Hypothalamus (tissue), 51 donors: ENCODE measurements around the gene PPFIA1.
"Not testable (repeated sequence)": the region's sequence is repeated elsewhere in the genome, so short reads cannot be mapped to it uniquely, and the experiment has no call there.

Experiments
- DNase-seq, 51 donors: peaks; one replicate each; lab custom pipeline; 2025; lab: John Stamatoyannopoulos, UW

PPFIA1 gene

GRCh38 chr11:70319396-70320076 lies 49.0 kb downstream of the PPFIA1 start:
- no peak for DNase-seq

- no peak for DNase-seq
Measured at GRCh38 chr11:70322666-70323065, 52.2 kb downstream of the PPFIA1 start.

- DNase-seq: no peak
Measured at GRCh38 chr11:70323806-70324205, 53.3 kb downstream of the PPFIA1 start.

- DNase-seq: no peak
Measured at GRCh38 chr11:70324376-70325115, 54.1 kb downstream of the PPFIA1 start.

GRCh38 chr11:70325824-70326223 lies 55.3 kb downstream of the PPFIA1 start:
- no peak for DNase-seq

- peak in 2 of 51 donors; percentile 8 to 21 for DNase-seq
Measured at GRCh38 chr11:70326365-70326811, 55.9 kb downstream of the PPFIA1 start.

GRCh38 chr11:70326833-70327232 lies 56.3 kb downstream of the PPFIA1 start:
- no peak for DNase-seq

DNA sequence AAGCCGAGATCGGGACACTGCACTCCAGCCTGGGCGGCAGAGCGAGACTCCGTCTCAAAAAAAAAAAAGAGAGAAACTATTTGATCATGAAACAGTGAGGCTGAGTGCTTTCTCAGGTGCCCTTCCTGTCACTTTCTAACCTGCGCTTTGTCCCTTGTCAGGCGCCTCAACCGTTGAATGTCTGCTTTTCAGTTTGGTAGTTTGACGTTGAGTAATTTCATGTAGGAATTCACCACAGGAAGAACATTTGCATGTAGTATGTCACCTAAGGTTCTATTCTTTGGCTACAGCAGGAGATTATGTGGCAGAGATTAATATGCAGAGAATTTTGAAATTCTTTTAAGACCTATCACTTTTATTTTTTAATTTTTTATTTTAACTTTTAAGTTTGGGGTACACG lies 57.2 kb downstream of the PPFIA1 start:
- DNase-seq: no peak

DNA sequence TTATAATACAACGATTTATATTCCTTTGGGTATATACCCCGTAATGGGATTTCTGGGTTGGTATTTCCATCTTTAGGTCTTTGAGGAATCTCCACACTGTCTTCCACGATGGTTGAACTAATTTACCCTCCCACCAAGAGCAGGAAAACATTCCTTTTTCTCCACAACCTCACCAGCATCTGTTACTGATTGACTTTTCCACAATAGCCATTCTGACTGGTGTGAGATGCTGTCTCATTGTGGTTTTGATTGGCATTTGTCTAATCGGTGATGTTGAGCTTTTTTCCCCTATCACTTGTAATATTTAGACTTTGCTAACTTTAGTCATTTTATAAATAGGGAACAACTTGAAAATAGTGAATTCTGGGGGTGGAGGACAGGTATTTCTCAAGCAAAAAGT lies 58.1 kb downstream of the PPFIA1 start:
- no peak for DNase-seq

- DNase-seq: not testable (repeated sequence)
Measured at GRCh38 chr11:70331320-70331843, 60.9 kb downstream of the PPFIA1 start.

DNA sequence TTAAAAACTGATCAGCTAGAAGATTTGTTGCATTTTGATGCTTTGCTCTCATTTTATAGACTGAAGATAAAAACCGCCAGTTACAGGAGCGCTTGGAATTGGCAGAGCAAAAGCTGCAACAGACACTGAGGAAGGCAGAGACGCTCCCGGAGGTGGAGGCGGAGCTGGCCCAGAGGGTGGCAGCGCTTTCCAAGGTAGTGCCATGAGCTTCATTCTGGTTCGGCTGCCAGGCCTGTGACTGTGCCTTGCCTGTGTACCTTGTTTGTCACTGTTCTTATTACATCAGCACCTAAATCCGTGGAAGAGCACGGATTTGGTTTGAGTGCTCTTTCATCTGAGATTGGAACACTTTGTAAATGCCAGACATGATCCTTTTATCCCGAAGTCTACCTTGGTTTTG lies 61.4 kb downstream of the PPFIA1 start:
- DNase-seq: peak in 10 of 51 donors; percentile 7 to 62 (median 28)

- DNase-seq: no peak
Measured at GRCh38 chr11:70332567-70332966, 62.1 kb downstream of the PPFIA1 start.

DNA sequence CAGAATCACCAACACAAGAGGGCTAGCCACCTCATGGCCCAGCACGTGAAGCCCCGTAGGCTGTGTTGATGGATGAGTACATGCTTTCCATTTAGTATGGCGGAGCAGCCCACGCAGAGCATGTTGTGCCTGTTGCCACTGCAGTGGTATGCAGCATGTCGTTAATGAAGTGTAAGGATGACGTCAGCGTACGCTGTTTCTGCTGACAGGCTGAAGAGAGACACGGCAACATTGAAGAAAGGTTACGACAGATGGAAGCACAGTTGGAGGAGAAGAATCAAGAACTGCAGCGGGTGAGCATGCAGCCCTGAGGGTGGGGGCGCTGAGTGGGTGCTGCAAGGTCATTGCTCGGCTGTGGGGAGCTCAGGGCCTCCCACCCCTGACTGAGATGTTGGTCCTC lies 62.8 kb downstream of the PPFIA1 start:
- peak in 3 of 51 donors; percentile 12 to 38 (median 16) for DNase-seq

DNA sequence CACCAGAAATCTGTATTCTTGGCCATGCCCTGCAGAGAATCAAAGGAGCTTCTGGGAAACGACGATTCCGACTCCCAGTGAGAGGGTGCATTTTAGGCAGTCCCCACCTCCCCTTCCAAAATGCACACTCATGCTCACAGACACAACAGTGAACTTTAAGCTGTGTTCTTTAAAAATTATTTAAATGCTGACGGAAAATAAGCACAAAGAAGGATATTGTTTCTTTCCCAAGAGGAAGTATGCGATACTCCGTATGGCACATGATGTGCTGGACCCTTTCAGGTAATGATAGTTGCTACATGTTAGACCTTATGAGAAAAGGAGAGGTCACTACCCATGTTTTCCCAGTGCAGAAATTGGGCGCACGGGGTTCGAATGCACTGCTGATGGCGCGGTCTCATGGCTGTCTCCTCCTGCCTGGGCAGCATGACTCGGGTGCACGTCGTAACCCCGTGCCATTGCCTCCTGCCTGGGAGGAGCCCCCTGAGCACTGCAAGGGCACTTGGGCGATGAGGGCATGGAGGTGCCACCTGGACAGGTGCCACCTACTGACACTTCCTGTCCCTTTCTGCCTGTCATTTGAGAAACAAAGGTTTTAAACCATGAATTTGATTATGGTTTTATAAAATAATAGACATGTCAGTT lies 64.0 kb downstream of the PPFIA1 start:
- DNase-seq: no peak

- no peak for DNase-seq
Measured at GRCh38 chr11:70335511-70335910, 65.0 kb downstream of the PPFIA1 start.

GRCh38 chr11:70338594-70338993 lies 68.1 kb downstream of the PPFIA1 start:
- no peak for DNase-seq

DNA sequence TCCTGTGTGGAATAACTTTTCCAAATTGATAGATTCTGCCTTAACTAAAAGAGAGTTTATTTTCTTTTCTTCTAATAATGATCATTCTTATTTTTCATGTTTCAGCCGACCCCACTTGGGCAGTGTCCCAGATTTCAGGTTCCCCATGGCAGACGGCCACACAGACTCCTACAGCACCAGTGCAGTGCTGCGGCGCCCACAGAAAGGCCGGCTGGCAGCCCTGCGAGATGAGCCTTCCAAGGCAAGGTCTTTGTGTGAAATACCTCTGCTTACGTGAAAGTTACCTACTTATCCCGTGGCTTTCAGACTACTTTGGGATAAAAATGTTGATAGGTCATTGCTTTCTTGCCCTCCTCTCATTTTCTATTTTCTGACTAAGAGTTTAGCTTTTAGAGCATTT lies 68.6 kb downstream of the PPFIA1 start:
- DNase-seq: no peak

DNA sequence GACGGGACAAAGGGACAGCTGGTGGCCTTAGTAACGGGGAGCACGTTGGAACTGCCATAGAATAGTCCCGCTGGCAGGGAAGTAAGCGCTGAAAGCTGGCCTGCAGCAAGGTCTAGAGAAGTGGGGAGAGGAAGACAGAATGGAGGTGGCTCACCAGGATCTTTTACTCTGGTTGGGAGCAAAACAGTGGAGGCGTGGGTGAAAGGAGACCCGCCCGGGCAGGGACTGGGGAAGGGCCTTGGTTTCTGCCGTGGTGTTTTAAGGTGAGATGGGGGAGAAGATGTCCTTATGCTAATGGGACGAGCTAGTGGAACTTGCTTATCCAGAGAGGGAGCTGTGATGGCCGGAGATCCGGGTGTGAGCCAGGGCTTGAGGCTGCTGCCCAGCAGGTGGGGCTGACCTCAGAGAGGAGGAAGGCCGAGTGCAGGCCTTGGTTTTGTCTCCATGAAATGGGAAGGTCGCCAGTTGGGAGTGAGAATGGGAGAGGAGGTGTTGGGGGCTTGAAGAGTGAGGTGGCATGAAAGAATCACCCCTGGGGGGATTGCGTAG lies 71.5 kb downstream of the PPFIA1 start:
- DNase-seq: no peak

DNA sequence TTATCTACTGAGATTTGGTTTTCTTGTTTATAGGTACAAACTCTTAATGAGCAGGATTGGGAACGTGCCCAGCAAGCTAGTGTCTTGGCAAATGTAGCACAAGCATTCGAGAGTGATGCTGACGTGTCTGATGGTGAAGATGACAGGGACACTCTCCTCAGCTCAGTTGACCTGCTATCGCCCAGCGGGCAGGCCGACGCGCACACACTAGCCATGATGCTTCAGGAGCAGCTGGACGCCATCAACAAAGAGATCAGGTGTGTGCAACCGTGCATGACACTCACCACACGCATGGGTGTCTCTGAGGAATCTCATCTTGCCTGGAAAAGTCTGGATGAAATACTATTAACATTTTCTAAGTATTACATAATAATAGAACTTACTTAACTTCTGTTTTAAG lies 73.1 kb downstream of the PPFIA1 start:
- DNase-seq: no peak

GRCh38 chr11:70348191-70348590 lies 77.7 kb downstream of the PPFIA1 start:
- no peak for DNase-seq

DNA sequence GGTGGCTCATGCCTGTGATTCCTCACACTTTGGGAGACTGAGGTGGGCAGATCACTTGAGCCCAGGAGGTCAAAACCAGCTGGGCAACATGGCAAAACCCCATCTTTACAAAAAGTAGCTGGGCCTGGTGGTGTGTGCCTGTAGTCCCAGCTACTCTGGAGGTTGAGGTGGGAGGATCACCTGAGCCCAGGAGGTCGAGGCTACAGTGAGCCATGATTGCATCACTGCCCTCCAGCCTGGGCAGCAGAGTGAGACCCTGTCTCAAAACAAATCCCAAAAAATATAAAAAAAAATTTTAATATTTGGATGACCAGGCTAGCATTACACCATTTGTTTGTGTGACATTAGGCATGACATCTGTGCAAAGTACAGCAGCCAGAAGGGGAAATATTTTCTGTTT lies 78.1 kb downstream of the PPFIA1 start:
- DNase-seq: no peak
